ENCODE data around the gene PAGE2B.

DNA sequence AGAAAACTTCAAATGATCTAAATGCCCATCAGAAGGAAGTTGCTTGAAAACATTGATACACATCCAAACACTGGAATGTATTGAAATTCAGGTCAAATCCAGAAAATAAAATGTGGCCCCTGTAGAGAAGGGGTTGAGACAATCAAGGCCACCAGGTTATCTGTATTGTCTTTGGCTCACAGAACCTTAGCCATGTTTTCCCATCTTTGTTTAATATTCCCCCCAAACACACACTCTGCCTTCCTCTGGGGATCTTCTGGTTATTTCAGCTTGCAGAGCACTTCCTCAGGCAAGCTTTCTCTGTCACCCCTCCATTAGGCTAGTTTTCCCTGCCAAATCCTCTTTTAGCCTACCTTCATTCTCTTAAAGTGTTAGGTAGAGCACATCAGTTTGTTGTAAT is 44.4 kb downstream of the PAGE2B start:
- TF ChIP-seq ZNF780A (CRISPR knock-in tag; IDR thresholded peaks at IDR 0.05) (no peak), ARNT (IDR thresholded peaks at IDR 0.05) (no peak), POLR2AphosphoS5 (IDR thresholded peaks at IDR 0.05; ENCODE audit: control insufficient read depth, insufficient read depth, low read depth, low read length) (no peak), ZNF140 (CRISPR knock-in tag; IDR thresholded peaks at IDR 0.05) (no peak), ZNF717 (CRISPR knock-in tag; IDR thresholded peaks at IDR 0.05) (no peak), SPI1 (IDR thresholded peaks at IDR 0.05; ENCODE audit: borderline replicate concordance, low read depth, low read length) (no peak), TAF15 (IDR thresholded peaks at IDR 0.05; ENCODE audit: low read depth, low read length) (no peak), BRCA1 (IDR thresholded peaks at IDR 0.05) (no peak), BRCA1 (CRISPR knock-in tag; IDR thresholded peaks at IDR 0.05) (no peak), TARDBP (IDR thresholded peaks at IDR 0.05) (no peak), ELF4 (CRISPR knock-in tag; IDR thresholded peaks at IDR 0.05) (no peak)
- TF ChIP-seq, protein P1, sequence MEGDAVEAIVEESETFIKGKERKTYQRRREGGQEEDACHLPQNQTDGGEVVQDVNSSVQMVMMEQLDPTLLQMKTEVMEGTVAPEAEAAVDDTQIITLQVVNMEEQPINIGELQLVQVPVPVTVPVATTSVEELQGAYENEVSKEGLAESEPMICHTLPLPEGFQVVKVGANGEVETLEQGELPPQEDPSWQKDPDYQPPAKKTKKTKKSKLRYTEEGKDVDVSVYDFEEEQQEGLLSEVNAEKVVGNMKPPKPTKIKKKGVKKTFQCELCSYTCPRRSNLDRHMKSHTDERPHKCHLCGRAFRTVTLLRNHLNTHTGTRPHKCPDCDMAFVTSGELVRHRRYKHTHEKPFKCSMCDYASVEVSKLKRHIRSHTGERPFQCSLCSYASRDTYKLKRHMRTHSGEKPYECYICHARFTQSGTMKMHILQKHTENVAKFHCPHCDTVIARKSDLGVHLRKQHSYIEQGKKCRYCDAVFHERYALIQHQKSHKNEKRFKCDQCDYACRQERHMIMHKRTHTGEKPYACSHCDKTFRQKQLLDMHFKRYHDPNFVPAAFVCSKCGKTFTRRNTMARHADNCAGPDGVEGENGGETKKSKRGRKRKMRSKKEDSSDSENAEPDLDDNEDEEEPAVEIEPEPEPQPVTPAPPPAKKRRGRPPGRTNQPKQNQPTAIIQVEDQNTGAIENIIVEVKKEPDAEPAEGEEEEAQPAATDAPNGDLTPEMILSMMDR (IDR thresholded peaks at IDR 0.05 in 2 of 3, conservative IDR thresholded peaks at IDR 0.05 in 1 of 3; ENCODE audit: insufficient read depth in 2 of 3, low read depth in 1 of 3, low read length in 3 of 3), result no peak
- TF ChIP-seq, protein P2, sequence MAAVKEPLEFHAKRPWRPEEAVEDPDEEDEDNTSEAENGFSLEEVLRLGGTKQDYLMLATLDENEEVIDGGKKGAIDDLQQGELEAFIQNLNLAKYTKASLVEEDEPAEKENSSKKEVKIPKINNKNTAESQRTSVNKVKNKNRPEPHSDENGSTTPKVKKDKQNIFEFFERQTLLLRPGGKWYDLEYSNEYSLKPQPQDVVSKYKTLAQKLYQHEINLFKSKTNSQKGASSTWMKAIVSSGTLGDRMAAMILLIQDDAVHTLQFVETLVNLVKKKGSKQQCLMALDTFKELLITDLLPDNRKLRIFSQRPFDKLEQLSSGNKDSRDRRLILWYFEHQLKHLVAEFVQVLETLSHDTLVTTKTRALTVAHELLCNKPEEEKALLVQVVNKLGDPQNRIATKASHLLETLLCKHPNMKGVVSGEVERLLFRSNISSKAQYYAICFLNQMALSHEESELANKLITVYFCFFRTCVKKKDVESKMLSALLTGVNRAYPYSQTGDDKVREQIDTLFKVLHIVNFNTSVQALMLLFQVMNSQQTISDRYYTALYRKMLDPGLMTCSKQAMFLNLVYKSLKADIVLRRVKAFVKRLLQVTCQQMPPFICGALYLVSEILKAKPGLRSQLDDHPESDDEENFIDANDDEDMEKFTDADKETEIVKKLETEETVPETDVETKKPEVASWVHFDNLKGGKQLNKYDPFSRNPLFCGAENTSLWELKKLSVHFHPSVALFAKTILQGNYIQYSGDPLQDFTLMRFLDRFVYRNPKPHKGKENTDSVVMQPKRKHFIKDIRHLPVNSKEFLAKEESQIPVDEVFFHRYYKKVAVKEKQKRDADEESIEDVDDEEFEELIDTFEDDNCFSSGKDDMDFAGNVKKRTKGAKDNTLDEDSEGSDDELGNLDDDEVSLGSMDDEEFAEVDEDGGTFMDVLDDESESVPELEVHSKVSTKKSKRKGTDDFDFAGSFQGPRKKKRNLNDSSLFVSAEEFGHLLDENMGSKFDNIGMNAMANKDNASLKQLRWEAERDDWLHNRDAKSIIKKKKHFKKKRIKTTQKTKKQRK (IDR thresholded peaks at IDR 0.05; ENCODE audit: borderline replicate concordance, low read depth, low read length), result no peak
- TF ChIP-seq, protein P3, sequence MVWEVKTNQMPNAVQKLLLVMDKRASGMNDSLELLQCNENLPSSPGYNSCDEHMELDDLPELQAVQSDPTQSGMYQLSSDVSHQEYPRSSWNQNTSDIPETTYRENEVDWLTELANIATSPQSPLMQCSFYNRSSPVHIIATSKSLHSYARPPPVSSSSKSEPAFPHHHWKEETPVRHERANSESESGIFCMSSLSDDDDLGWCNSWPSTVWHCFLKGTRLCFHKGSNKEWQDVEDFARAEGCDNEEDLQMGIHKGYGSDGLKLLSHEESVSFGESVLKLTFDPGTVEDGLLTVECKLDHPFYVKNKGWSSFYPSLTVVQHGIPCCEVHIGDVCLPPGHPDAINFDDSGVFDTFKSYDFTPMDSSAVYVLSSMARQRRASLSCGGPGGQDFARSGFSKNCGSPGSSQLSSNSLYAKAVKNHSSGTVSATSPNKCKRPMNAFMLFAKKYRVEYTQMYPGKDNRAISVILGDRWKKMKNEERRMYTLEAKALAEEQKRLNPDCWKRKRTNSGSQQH (CRISPR knock-in tag; IDR thresholded peaks at IDR 0.05), result no peak
- TF ChIP-seq, protein P4, sequence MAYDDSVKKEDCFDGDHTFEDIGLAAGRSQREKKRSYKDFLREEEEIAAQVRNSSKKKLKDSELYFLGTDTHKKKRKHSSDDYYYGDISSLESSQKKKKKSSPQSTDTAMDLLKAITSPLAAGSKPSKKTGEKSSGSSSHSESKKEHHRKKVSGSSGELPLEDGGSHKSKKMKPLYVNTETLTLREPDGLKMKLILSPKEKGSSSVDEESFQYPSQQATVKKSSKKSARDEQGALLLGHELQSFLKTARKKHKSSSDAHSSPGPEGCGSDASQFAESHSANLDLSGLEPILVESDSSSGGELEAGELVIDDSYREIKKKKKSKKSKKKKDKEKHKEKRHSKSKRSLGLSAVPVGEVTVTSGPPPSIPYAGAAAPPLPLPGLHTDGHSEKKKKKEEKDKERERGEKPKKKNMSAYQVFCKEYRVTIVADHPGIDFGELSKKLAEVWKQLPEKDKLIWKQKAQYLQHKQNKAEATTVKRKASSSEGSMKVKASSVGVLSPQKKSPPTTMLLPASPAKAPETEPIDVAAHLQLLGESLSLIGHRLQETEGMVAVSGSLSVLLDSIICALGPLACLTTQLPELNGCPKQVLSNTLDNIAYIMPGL (CRISPR knock-in tag; IDR thresholded peaks at IDR 0.05), result no peak
